ENCODE measurements around the gene MYCN. TPM values are rescaled to one million over a fixed set of nuclear protein-coding genes. Genes with fewer than 3 reads are reported as not detected.

MYCN gene
- total and polyA plus RNA-seq, 2 of the 8 experiments (the other 6 are each of a cell fraction or from before 2014, with no cell fraction given): 87.8 to 137 TPM

DNA sequence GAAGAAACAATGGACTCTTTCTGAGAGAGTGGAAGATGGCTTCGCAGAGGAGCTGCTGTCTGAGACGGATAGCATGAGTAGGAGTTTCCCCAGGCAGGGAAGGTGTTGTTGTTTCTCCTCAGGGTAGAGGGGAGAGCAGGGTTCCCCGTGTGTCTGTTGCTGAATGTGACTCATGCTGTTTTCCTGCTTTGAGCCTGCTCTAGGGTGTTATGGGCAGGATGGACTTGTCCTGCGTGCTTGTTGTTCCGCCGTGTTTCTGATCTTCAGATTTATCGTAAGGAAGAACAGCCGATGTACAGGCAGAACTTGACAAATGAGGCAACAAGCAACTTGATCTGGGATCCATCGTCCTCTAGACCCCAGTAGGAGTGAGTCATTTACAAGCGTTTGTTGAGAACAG is 19.7 kb upstream of the MYCN start:
- Histone ChIP-seq H3K4me2 (ENCODE audit: insufficient read depth in 1 of 2, low read depth in 2 of 2, low read length in 2 of 2) (no peak overlapping the region), H2AK5ac (ENCODE audit: low read depth, low read length) (no peak overlapping the region), H3K27me3 (replicated peaks in 1 of 4; ENCODE audit: control insufficient read depth in 3 of 4, extremely low read depth in 1 of 4, insufficient read depth in 3 of 4, low read length in 3 of 4) (no peaks in the 10 kb centered on the region), H2BK120ac (replicated peaks; ENCODE audit: low read depth, low read length) (no peak overlapping the region), H3K79me1 (ENCODE audit: low read depth, low read length) (no peaks in the 10 kb centered on the region), H3K79me2 (ENCODE audit: control insufficient read depth in 1 of 2, insufficient read depth in 2 of 2, low read length in 2 of 2) (no peaks in the 10 kb centered on the region), H3K4me3 (ENCODE audit: extremely low read depth in 1 of 4, insufficient read depth in 2 of 4, low read depth in 3 of 4, low read length in 4 of 4) (no peak overlapping the region), H3K14ac (ENCODE audit: insufficient read length) (no peak overlapping the region), H4K5ac (ENCODE audit: insufficient read length, low read depth, low read length) (no peak overlapping the region), H4K8ac (ENCODE audit: extremely low read depth, insufficient read depth, low read length) (no peak overlapping the region; the same call in 1 of the 2 replicates), H3K56ac (replicated peaks; ENCODE audit: insufficient read length, low read depth, low read length) (no peak overlapping the region), H4K91ac (replicated peaks; ENCODE audit: insufficient read length, low read length) (no peak overlapping the region), H2BK12ac (ENCODE audit: low read depth, low read length) (no peak overlapping the region), H3K23me2 (ENCODE audit: low read depth, low read length) (no peaks in the 10 kb centered on the region), H3K18ac (ENCODE audit: extremely low read depth, low read length) (no peak overlapping the region), H3K9me3 (ENCODE audit: insufficient read depth in 2 of 2, low read depth in 1 of 2, low read length in 1 of 2) (no peaks in the 10 kb centered on the region), H2BK15ac (ENCODE audit: low read length) (peak overlapping the region; percentile 54; the same call in 1 of the 2 replicates), H3K9ac (replicated peaks in 1 of 4; ENCODE audit: extremely low read depth in 1 of 4, low read depth in 3 of 4, low read length in 3 of 4) (no peak overlapping the region), H3K36me3 (ENCODE audit: control insufficient read depth in 2 of 4, insufficient read depth in 4 of 4, low read length in 3 of 4) (no peaks in the 10 kb centered on the region), H2BK20ac (ENCODE audit: low read length) (no peak overlapping the region), H3K4me1 (replicated peaks in 1 of 4; ENCODE audit: control insufficient read depth in 3 of 4, insufficient read depth in 4 of 4, low read length in 3 of 4) (no peaks in the 10 kb centered on the region), H2BK5ac (ENCODE audit: low read depth, low read length) (no peak overlapping the region), H3K23ac (ENCODE audit: insufficient read length) (no peak overlapping the region), H3K4ac (replicated peaks; ENCODE audit: insufficient read length, low read depth, low read length) (no peak overlapping the region), H2AFZ (ENCODE audit: low read length) (peak overlapping the region; percentile 71), H4K20me1 (replicated peaks in 1 of 2; ENCODE audit: control insufficient read depth in 1 of 2, insufficient read depth in 2 of 2, low read length in 2 of 2) (no peaks in the 10 kb centered on the region), H3K27ac (ENCODE audit: low read depth, low read length) (no peak overlapping the region)
- CTCF ChIA-PET (ENCODE audit: partially characterized antibody): no interaction called here
- FAIRE-seq (no peak), DNase-seq (ENCODE audit: low read depth in 1 of 2, low spot score in 2 of 2) (no peak)
- POLR2A ChIA-PET (ENCODE audit: partially characterized antibody): no interaction called here
- WGBS, 2 experiments (ENCODE audit: extremely low coverage in 1 of 2, insufficient coverage in 1 of 2, insufficient read length in 1 of 2, insufficient replicate concordance in 2 of 2, low coverage in 1 of 2, low lambda C conversion rate in 2 of 2, missing lambda C conversion rate in 1 of 2): 88% methylated on average over 10 of the region's 10 CpGs; no CpG with 5 or more reads in 1 of the 2 experiments
- TF ChIP-seq SRF (IDR thresholded peaks at IDR 0.05; ENCODE audit: low read depth, low read length) (no peak), RXRA (IDR thresholded peaks at IDR 0.05; ENCODE audit: insufficient read depth, low read depth, low read length) (no peak), EGR1 (IDR thresholded peaks at IDR 0.05; ENCODE audit: borderline replicate concordance, low read depth, low read length) (no peak), KDM5A (IDR thresholded peaks at IDR 0.05; ENCODE audit: low read length) (no peak), RFX5 (IDR thresholded peaks at IDR 0.05; ENCODE audit: borderline replicate concordance, low read depth, low read length) (no peak), GABPA (IDR thresholded peaks at IDR 0.05; ENCODE audit: borderline replicate concordance, insufficient read depth, low read length) (no peak), NRF1 (IDR thresholded peaks at IDR 0.05; ENCODE audit: low read depth, low read length) (no peak), POU5F1 (IDR thresholded peaks at IDR 0.05; ENCODE audit: low read depth, low read length) (no peak), SP2 (IDR thresholded peaks at IDR 0.05; ENCODE audit: low read length) (no peak), TAF7 (optimal IDR thresholded peaks at IDR 0.05; ENCODE audit: borderline replicate concordance, low read depth, low read length) (no peak), POLR2A (IDR thresholded peaks at IDR 0.05; ENCODE audit: control extremely low read depth in 1 of 2, low read depth in 2 of 2, low read length in 2 of 2) (no peak), SUZ12 (IDR thresholded peaks at IDR 0.05; ENCODE audit: low read length) (no peak), EZH2 (IDR thresholded peaks at IDR 0.05; ENCODE audit: low read depth, low read length, severe bottlenecking) (no peak), EP300 (IDR thresholded peaks at IDR 0.05; ENCODE audit: borderline replicate concordance in 1 of 2, low read depth in 2 of 2, low read length in 2 of 2) (no peak), SIRT6 (IDR thresholded peaks at IDR 0.05; ENCODE audit: low read length) (no peak), ZNF274 (IDR thresholded peaks at IDR 0.05; ENCODE audit: borderline replicate concordance, extremely low read depth, low read length) (no peak)
